HEK293T (cell line): ENCODE measurements around the gene SHMT2.

Experiments used
- ARNT ChIP-seq: fragments of 450-650 bp; IDR thresholded peaks from 2 replicates; pipeline ENCODE4 v1.6.1; 2017; ENCODE audit warnings: mild to moderate bottlenecking
- BHLHE40 ChIP-seq: fragments of 450-650 bp; IDR thresholded peaks from 2 replicates; pipeline ENCODE4 v1.6.1; 2016; ENCODE audit warnings: mild to moderate bottlenecking, moderate library complexity, borderline replicate concordance
- ELF4 ChIP-seq: fragments of 450-650 bp; IDR thresholded peaks from 2 replicates; pipeline ENCODE4 v1.6.1; 2017; ENCODE audit warnings: antibody characterized with exemption
- FOXK2 ChIP-seq: fragments of 450-650 bp; IDR thresholded peaks from 2 replicates; pipeline ENCODE4 v1.6.1; 2016; ENCODE audit warnings: mild to moderate bottlenecking
- FOXM1 ChIP-seq: fragments of 450-650 bp; IDR thresholded peaks from 2 replicates; pipeline ENCODE4 v1.6.1; 2017; ENCODE audit warnings: mild to moderate bottlenecking, borderline replicate concordance
- L3MBTL2 ChIP-seq: fragments of 450-650 bp; conservative IDR thresholded peaks from 2 replicates; pipeline ENCODE4 v1.6.1; 2016; ENCODE audit warnings: mild to moderate bottlenecking
- LEF1 ChIP-seq: fragments of 450-650 bp; IDR thresholded peaks from 2 replicates; pipeline ENCODE4 v1.6.1; 2017; ENCODE audit warnings: mild to moderate bottlenecking, borderline replicate concordance
- NFRKB ChIP-seq: fragments of 450-650 bp; IDR thresholded peaks from 2 replicates; pipeline ENCODE4 v1.6.1; 2016; ENCODE audit warnings: mild to moderate bottlenecking, moderate library complexity
- SP1 ChIP-seq: fragments of 450-650 bp; IDR thresholded peaks from 2 replicates; pipeline ENCODE4 v1.6.1; 2017
- SUZ12 ChIP-seq: fragments of 450-650 bp; IDR thresholded peaks from 2 replicates; pipeline ENCODE4 v1.6.1; 2016; ENCODE audit warnings: mild to moderate bottlenecking
- TARDBP ChIP-seq: fragments of 450-650 bp; IDR thresholded peaks from 2 replicates; pipeline ENCODE4 v1.6.1; 2016

GRCh38 chr12:57215668-57216013 is 13.9 kb upstream of the SHMT2 start:
- TF ChIP-seq FOXM1 = no peak
- no peak for TF ChIP-seq TARDBP
- no peak for TF ChIP-seq FOXK2
- no peak for TF ChIP-seq SP1
- no peak for TF ChIP-seq ARNT
- no peak for TF ChIP-seq L3MBTL2
- no peak for TF ChIP-seq NFRKB
- no peak for TF ChIP-seq BHLHE40
- no peak for TF ChIP-seq SUZ12
- TF ChIP-seq ELF4 = no peak
- TF ChIP-seq LEF1 = no peak
